Measurements from ENCODE around the gene CCNF. TPM values are rescaled to one million over a fixed set of nuclear protein-coding genes. Genes with fewer than 3 reads are reported as not detected.

CCNF gene
- total and polyA plus RNA-seq, 9 of the 15 experiments (the other 6 are each of a cell fraction or from before 2014, with no cell fraction given), result 4.1 to 70.1 (median 29.5) TPM

DNA sequence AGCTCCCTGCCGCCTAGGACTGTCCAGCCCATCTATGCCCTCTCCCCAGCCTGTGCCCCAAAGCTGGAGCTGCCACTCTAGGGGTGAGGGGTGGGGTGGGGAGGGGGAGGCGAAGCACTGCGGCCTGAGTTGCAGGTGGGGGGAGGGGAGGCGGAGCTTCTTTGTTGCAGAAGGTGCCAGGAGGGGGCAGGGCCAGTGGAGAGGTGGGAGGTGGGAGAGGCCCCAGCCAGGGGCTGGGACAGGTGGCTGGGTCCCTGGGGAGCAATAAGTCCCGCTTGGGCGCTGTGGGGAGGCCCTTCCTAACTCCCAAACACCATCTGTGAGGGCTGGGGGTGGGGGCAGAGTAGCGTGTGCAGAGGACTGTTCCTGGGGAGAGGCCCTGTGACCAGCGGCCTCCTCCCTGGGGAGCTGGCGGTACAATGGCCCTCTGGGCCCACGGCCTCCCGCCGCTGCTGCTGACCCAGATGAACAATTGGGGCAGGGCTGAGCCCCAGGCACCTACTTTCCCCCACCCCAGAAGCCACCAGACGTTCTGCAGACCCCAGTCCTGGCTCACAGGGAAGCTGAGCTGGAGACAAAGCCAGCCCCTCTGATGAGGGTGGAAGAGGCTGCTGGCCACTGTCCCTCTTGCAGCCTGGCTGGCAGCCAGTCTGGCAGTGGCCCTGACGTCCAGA lies 39.6 kb downstream of the CCNF start:
- Histone ChIP-seq H3K4me3 (no peak overlapping the region), H3K27me3 (ENCODE audit: control insufficient read depth in 2 of 2, insufficient read depth in 2 of 2, low read length in 2 of 2) (no peaks in the 10 kb centered on the region), H3K9me3 (replicated peaks; ENCODE audit: control insufficient read depth, insufficient read depth, low read depth, low read length) (no peaks in the 10 kb centered on the region), H3K79me2 (ENCODE audit: control insufficient read depth, insufficient read depth, low read length) (0 out of 3 replicates have a peak, but pooled peaks cover under 1% of the 10 kb centered on the region), H3K9ac (ENCODE audit: insufficient read depth in 1 of 2, low read depth in 2 of 2, low read length in 2 of 2) (peak overlapping the region in 1 of 2 experiments; percentile 86; a peak in 2 of 4 replicates), H3K4me2 (ENCODE audit: insufficient read depth, low read length) (no peak overlapping the region), H2AFZ (ENCODE audit: low read depth, low read length) (no peak overlapping the region), H3K36me3 (ENCODE audit: control insufficient read depth, insufficient read depth, low read length) (peaks cover 2% of the 10 kb centered on the region; the same call in 1 of the 3 replicates), H3K27ac (ENCODE audit: extremely low read depth, low read depth, low read length) (no peak overlapping the region), H4K20me1 (replicated peaks; ENCODE audit: control insufficient read depth, insufficient read depth, low read length) (0 out of 2 replicates have a peak, but pooled peaks cover 4% of the 10 kb centered on the region), H3K4me1 (replicated peaks in 1 of 2; ENCODE audit: control insufficient read depth in 2 of 2, insufficient read depth in 2 of 2, low read length in 2 of 2) (peaks cover 7 to 85% of the 10 kb centered on the region in 2 experiments; a peak in 4 of 5 replicates), H3K9me1 (ENCODE audit: control insufficient read depth, insufficient read depth, low read length) (no peaks in the 10 kb centered on the region)
- no TSS peak for BruUV-seq (replicated peaks)
- WGBS (ENCODE audit: insufficient coverage, low coverage, missing lambda C conversion rate), result 10% methylated on average over 10 of the region's 14 CpGs
- in situ Hi-C loops (cut with MboI) (no loop called here), intact Hi-C loops (cut with micrococcal nuclease) (loop anchor here (5.0 kb wide), 1 partner anchor 33 kb away; no protein-coding TSS in a partner anchor)
- ChIA-PET POLR2A (interaction anchor here (0.7 to 2.3 kb wide), 8 partner anchors 9 to 316 kb away, joined by 3 to 10 read pairs (median 3); partner anchors contain the start of genes AMDHD2 and TEDC2), CTCF (ENCODE audit: low intra/inter-chr PET ratio) (no interaction called here)
- DNase-seq (ENCODE audit: extremely low read depth in 1 of 4, low spot score in 3 of 4) (peak in 2 of 4 experiments; percentile 30 to 49), ATAC-seq (peak; percentile 17), FAIRE-seq (no peak)
- TF ChIP-seq POLR2G (IDR thresholded peaks at IDR 0.05; ENCODE audit: low read depth, low read length) (peak; percentile 34; the same call in 1 of the 2 replicates), NFIC (IDR thresholded peaks at IDR 0.05) (peak; percentile 33; the same call in 1 of the 2 replicates), SMAD2 (IDR thresholded peaks at IDR 0.05; ENCODE audit: low read depth, low read length) (no peak), KDM5B (IDR thresholded peaks at IDR 0.05; ENCODE audit: insufficient replicate concordance, low read depth, low read length) (peak; percentile 32)
- TF ChIP-seq, protein P1, sequence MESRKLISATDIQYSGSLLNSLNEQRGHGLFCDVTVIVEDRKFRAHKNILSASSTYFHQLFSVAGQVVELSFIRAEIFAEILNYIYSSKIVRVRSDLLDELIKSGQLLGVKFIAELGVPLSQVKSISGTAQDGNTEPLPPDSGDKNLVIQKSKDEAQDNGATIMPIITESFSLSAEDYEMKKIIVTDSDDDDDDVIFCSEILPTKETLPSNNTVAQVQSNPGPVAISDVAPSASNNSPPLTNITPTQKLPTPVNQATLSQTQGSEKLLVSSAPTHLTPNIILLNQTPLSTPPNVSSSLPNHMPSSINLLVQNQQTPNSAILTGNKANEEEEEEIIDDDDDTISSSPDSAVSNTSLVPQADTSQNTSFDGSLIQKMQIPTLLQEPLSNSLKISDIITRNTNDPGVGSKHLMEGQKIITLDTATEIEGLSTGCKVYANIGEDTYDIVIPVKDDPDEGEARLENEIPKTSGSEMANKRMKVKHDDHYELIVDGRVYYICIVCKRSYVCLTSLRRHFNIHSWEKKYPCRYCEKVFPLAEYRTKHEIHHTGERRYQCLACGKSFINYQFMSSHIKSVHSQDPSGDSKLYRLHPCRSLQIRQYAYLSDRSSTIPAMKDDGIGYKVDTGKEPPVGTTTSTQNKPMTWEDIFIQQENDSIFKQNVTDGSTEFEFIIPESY (CRISPR knock-in tag; IDR thresholded peaks at IDR 0.05), result peak; percentile 66

Data from K562 (cell line).